ENCODE data around the gene LRRC23.

GRCh38 chr12:6904280-6905276, at the start of gene LRRC23:
- peak; percentile 68 to 88 (median 73) for TF ChIP-seq POLR2AphosphoS5 (IDR thresholded peaks at IDR 0.05)
- TF ChIP-seq CTCF (IDR thresholded peaks at IDR 0.05) = no peak
- TF ChIP-seq POLR2A (IDR thresholded peaks at IDR 0.05) = no peak
- no peak for TF ChIP-seq EP300 (IDR thresholded peaks at IDR 0.05)
